Measurements from ENCODE around the gene SLC6A17.
A peak's percentile ranks its signal among the peaks of the same experiment; 100 is the strongest.

Gene SLC6A17

GRCh38 chr1:110165761-110166231 is 15.5 kb downstream of the SLC6A17 start:
- intact Hi-C loops (cut with DNase I) = no loop called here
- peak in 15 of 42 donors; percentile 10 to 69 (median 36) for DNase-seq

- DNase-seq = no peak
- intact Hi-C loops (cut with DNase I) = no loop called here
Measured at GRCh38 chr1:110166861-110167260, 16.6 kb downstream of the SLC6A17 start.

- intact Hi-C loops (cut with DNase I) = no loop called here
- DNase-seq = no peak
Measured at GRCh38 chr1:110170766-110171733, 20.8 kb downstream of the SLC6A17 start.

DNA sequence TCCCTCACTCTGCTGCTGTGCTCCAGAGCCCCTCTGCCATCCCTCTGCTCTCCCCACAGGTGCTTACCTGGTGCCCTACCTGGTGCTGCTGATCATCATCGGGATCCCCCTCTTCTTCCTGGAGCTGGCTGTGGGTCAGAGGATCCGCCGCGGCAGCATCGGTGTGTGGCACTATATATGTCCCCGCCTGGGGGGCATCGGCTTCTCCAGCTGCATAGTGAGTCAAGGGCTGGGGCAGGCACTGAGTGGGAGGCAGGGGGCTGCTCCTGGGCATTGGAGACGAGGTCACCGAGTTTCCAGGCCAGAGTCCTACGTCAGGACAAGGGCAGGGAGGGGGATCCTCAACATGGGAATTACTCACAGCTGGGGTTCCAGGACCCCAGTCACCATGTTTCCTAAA is 21.7 kb downstream of the SLC6A17 start:
- intact Hi-C loops (cut with DNase I) = no loop called here

GRCh38 chr1:110173466-110174105 is 23.3 kb downstream of the SLC6A17 start:
- no peak for DNase-seq
- intact Hi-C loops (cut with DNase I) = no loop called here

More for the DNA sequence above, 21.7 kb downstream of the SLC6A17 start:
- DNase-seq = no peak

- DNase-seq = no peak
- intact Hi-C loops (cut with DNase I) = no loop called here
Measured at GRCh38 chr1:110174961-110175360, 24.7 kb downstream of the SLC6A17 start.

DNA sequence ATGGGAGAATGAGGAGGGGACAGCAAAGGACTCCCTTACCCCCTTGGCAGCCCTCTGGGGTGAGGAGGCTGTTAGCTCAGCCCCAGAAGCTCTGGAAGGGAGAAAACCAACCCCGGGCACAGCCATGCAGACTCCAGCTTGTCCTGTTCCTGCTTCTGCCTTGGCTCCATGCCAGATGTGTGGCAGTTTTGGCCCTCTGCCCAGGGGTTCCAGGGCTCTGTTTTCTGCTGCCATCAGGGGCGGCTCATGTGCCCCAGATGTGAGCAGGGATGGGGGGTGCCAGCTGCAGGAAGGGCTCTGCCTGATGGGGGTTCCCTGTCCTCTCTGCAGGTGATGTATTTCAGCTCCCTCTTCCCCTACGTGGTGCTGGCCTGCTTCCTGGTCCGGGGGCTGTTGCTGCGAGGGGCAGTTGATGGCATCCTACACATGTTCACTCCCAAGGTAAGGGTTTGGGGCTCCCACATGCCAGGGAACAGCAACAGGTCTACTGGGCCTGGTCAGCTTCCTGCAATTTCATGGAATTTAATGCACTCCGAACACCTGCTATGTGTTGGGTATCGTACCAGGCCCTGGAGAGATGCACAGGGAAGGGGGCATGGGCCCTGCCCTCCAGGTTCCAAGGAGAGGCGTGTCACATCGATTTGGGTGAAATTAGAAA is 26.1 kb downstream of the SLC6A17 start:
- DNase-seq = peak in 37 of 42 donors; percentile 13 to 79 (median 54)
- intact Hi-C loops (cut with DNase I) = no loop called here

DNA sequence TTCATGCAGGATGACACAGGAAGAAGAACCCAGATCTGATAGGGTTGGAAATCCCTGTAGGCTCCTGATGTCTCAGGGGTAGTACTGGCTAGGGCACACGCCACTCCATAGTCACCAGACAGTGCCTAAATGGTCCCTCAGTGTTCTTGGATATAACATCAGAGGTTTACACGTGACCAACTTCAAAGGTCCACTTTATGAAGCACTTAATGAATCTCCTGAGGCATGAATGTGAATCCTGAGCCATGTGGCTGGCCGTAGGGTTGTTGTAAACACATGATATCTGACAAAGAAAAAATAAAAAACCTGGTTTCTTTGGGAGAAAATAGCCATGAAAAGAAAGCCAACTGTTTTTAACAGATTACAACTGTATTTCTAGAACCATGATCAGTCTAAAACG is 27.5 kb downstream of the SLC6A17 start:
- DNase-seq = no peak
- intact Hi-C loops (cut with DNase I) = no loop called here

DNA sequence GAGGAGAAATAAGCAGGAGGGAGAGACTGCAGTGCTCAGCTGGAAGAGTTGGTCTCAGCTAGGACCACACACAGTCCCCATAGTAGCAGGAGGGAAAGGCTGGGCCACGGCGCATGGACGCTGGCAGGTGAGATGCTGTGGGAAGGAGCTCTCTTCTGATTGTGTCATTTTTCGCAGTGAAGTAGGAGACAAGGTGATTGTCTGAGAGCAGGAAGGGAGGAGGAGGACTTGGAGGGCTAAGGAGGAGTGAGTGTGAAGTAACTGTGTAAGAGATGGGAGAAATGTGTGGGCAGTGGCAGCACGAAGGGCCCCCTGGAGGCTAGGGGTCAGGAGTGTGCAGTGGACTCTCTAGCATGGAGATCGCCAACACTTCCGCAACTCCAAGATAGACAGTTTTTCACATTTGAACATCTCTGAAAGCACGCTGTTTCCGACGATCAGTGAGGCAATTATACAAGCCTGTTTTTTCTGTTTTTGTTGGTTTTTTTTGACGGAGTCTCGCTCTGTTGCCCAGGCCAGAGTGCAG is 33.4 kb downstream of the SLC6A17 start:
- peak in 6 of 42 donors; percentile 23 to 60 (median 44) for DNase-seq
- intact Hi-C loops (cut with DNase I) = no loop called here

DNA sequence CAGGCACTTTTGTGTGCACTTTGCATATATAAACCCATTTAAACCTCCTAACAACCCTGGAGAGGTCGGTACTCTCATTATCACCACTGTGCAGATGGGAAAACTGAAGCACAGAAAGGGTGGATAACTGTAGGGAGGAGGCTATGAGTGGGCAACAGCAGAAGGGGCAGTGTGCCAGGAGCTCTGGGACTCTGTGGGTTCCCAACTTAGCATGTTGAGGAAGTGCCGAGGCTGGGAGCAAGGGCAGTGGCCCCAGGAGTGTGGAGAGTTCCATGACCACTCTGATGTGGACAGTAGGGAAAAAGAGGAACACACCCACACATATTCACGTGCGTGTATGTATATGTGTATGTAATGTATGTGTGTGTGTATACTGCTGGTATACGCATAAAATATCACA is 34.2 kb downstream of the SLC6A17 start:
- intact Hi-C loops (cut with DNase I) = no loop called here

GRCh38 chr1:110185181-110185580 is 34.9 kb downstream of the SLC6A17 start:
- no peak for DNase-seq
- intact Hi-C loops (cut with DNase I) = no loop called here

More for the DNA sequence above, 34.2 kb downstream of the SLC6A17 start:
- DNase-seq = no peak

- intact Hi-C loops (cut with DNase I) = no loop called here
Measured at GRCh38 chr1:110186558-110186957, 36.3 kb downstream of the SLC6A17 start.

DNA sequence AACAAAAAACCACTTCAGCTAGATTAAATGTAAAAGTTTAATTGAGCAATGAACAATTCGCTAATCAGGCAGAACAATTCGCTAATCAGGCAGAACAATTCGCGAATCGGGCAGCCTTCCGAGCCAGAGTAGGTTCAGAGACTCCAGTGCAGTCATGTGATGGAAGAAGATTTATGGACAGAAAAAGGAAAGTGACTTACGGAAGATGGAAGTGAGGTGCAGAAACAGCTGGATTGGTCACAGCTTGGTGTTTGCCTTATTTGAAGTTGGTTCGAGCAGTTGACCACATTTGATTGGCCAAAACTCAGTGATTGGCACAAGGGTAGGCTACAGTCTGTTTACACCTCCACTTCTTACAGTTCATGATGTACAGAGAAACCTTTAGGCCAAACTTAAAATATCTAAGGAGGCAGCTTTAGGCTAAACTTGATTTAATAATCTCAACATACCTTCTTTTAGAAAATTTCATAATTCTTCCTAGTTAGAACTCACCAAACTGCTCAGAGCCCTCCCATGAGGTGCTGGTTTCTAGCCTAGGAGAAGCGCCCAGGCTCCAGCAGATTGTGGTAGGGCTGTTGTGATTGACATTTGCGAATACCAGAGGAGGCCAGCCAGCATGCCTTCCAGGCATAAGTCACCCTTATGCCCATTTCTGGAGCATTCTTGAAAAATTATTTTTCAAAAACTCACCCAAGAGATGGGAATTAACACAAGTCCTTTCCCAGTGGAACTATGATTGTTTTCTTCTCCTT is 37.0 kb downstream of the SLC6A17 start:
- DNase-seq = no peak
- intact Hi-C loops (cut with DNase I) = no loop called here

More at GRCh38 chr1:110186558-110186957, 36.3 kb downstream of the SLC6A17 start:
- no peak for DNase-seq

- no peak for DNase-seq
- intact Hi-C loops (cut with DNase I) = no loop called here
Measured at GRCh38 chr1:110188035-110188618, 37.8 kb downstream of the SLC6A17 start.

DNA sequence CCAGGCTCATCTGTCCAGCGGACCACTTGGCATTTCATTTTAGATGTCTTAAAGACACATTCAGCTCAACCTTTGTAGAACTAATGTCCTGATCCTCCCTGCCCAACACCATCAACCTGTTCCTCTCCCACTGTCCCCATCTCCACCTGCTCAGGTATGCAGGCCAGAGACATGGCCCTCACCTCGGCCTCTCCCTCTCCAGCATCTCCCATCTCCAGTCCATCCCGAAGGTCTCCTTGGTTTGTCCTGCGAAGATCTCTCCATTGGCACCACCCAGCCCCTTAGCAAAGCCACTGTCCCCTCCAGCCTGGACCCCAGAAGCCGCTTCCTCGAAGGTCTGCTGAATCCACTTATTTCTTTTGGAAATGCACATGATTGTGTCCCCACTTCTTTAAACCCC is 38.9 kb downstream of the SLC6A17 start:
- DNase-seq = no peak
- intact Hi-C loops (cut with DNase I) = no loop called here

GRCh38 chr1:110190282-110190929 is 40.1 kb downstream of the SLC6A17 start:
- peak in 29 of 42 donors; percentile 32 to 79 (median 57) for DNase-seq
- intact Hi-C loops (cut with DNase I) = no loop called here

DNA sequence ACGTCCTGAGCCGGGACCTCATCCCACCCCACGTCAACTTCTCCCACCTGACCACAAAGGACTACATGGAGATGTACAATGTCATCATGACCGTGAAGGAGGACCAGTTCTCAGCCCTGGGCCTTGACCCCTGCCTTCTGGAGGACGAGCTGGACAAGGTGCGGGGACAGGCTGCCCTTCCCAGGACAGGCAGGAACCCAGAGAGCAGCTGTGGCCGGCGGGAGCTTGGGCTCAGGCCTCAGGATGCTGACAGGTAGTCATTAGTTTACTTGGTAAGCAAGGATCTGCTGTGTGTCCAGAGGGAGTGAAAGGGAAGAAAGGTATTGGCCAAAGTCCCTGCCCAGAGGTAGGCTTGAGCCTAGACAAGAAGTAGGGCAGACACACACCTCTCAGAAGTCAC is 42.2 kb downstream of the SLC6A17 start:
- no peak for DNase-seq
- intact Hi-C loops (cut with DNase I) = no loop called here

DNA sequence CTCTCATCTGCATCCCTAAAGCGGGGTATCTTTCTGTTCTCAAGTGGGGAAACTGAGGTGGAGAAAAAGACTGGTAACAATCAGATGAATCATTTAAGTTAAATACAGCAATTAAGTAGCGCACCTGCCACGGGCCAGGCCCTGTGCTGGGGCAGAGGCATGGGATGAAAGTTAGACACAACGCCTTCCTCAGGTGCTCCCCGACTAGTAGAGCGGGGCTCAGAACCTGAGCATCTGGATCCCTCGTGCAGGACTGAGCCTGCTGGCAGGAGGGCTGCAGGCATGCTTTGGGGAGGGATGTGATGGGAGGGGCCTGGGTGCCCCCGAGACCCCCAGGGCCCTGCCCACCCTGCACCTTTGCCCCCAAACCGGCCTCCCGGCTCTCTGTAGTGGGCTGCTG is 44.9 kb downstream of the SLC6A17 start:
- intact Hi-C loops (cut with DNase I) = no loop called here
- DNase-seq = no peak

All from head of caudate nucleus (tissue), 42 donors.